Measurements from ENCODE around the gene DCP1B. TPM values are rescaled to one million over a fixed set of nuclear protein-coding genes. Genes with fewer than 3 reads are reported as not detected.
A peak's percentile ranks its signal among the peaks of the same experiment; 100 is the strongest.

DCP1B gene
- total RNA-seq, 2 donors from 2014 or later = 18.3 to 35.4 TPM

GRCh38 chr12:1956716-1957115 is 47.5 kb downstream of the DCP1B start:
- peaks cover 19% of the 10 kb centered on the region for H3K9me3 Mint-ChIP-seq
- peaks cover 50% of the 10 kb centered on the region for H3K36me3 Mint-ChIP-seq (ENCODE audit: low read depth)
- Histone ChIP-seq H3K27ac (ENCODE audit: low read depth, low read length) (no peak overlapping the region), H3K36me3 (ENCODE audit: control insufficient read depth, insufficient read depth, low read length) (peaks cover 49% of the 10 kb centered on the region), H3K27me3 (ENCODE audit: control insufficient read depth, insufficient read depth, low read length, poor library complexity, severe bottlenecking) (no peaks in the 10 kb centered on the region), H3K4me1 (ENCODE audit: control insufficient read depth, insufficient read depth, low read length) (no peaks in the 10 kb centered on the region), H3K4me3 (ENCODE audit: low read length) (no peak overlapping the region), H3K9ac (ENCODE audit: extremely low read depth, low read length, poor library complexity, severe bottlenecking) (no peak overlapping the region), H3K9me3 (ENCODE audit: control insufficient read depth, low read length) (peaks cover 10% of the 10 kb centered on the region)
- H3K27ac Mint-ChIP-seq = no peak overlapping the region
- peaks cover 4% of the 10 kb centered on the region for H3K4me1 Mint-ChIP-seq
- WGBS, 2 experiments (ENCODE audit: insufficient coverage in 1 of 2, insufficient read length in 1 of 2) = 96 to 100% methylated on average over 3 of the region's 3 CpGs
- no peak overlapping the region for H3K4me3 Mint-ChIP-seq
- no peak for DNase-seq
- H3K27me3 Mint-ChIP-seq (ENCODE audit: insufficient read depth) = no peaks in the 10 kb centered on the region
- TF ChIP-seq CTCF (conservative IDR thresholded peaks at IDR 0.05) = no peak

DNA sequence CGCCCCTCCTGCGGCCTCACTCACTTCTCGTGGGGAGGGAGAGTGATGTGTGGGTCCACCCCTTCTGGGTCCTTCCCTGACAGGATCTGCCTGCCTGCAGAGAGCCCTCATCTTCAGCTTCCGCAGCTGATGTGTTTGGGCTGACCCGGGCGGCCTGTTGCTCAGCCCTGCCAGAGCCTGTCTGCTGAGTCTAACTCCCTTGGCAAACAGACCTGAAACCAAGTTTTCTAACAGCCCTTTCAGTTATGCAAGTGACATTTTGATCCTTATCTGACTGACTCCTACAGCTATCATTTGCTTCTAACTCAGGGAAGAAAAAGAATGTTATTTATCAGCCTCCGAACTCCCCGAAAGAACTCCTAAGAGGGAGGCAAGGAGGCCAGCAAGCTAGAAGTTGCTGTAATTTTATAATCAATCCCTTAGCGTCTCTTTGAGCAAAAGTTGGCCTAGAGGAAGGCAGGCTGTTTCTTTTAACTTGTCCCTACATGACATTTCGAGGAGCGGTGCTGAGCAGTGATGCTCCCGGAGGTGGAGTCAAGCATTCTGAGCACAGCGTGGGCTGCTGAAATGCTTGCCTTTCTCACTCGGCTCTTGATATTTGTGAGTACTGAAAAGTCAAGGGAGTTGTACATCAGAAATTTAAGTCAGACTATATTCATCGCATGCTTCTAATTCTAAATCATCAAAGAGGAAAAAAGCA is 54.3 kb downstream of the DCP1B start:
- no peak overlapping the region for H3K4me3 ChIP-seq (ENCODE audit: low read length)
- H3K36me3 Mint-ChIP-seq (ENCODE audit: low read depth) = peaks cover 84% of the 10 kb centered on the region
- no peak overlapping the region for H3K27ac ChIP-seq (ENCODE audit: low read depth, low read length)
- no peak overlapping the region for H3K4me3 Mint-ChIP-seq
- no peak for TF ChIP-seq CTCF (conservative IDR thresholded peaks at IDR 0.05)
- no peaks in the 10 kb centered on the region for H3K27me3 Mint-ChIP-seq (ENCODE audit: insufficient read depth)
- peaks cover 7% of the 10 kb centered on the region for H3K9me3 Mint-ChIP-seq
- peaks cover 5% of the 10 kb centered on the region for H3K4me1 Mint-ChIP-seq
- H3K9ac ChIP-seq (ENCODE audit: extremely low read depth, low read length, poor library complexity, severe bottlenecking) = no peak overlapping the region
- peaks cover 78% of the 10 kb centered on the region for H3K36me3 ChIP-seq (ENCODE audit: control insufficient read depth, insufficient read depth, low read length)
- H3K9me3 ChIP-seq (ENCODE audit: control insufficient read depth, low read length) = peaks cover 7% of the 10 kb centered on the region
- 91 to 93% methylated on average over 13 to 15 of the region's 15 CpGs for WGBS, 2 experiments (ENCODE audit: insufficient coverage in 1 of 2, insufficient read length in 1 of 2)
- no peaks in the 10 kb centered on the region for H3K27me3 ChIP-seq (ENCODE audit: control insufficient read depth, insufficient read depth, low read length, poor library complexity, severe bottlenecking)
- H3K4me1 ChIP-seq (ENCODE audit: control insufficient read depth, insufficient read depth, low read length) = no peaks in the 10 kb centered on the region
- DNase-seq = peak; percentile 48
- peak overlapping the region; percentile 1 for H3K27ac Mint-ChIP-seq

DNA sequence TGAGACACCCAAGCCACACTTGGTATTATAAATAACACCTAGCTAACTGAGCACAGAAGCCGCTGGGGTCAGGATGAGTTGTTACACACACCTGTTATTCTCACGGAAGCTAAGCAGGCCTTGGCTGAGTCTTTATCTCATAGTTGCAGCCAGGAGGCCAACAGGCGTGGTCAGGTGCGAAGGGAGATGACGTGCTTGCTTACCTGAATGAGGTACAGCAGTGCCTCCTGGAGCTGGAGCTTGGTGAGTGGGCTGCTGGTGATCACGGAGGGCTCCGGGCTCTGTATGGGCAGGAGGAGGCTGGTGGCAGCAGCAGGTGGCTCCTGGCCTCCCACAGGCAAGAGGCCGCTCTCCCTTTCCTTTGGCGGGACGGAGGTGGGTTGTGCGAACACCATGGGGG is 55.4 kb downstream of the DCP1B start:
- H3K27ac Mint-ChIP-seq = no peak overlapping the region
- Histone ChIP-seq H3K4me3 (ENCODE audit: low read length) (no peak overlapping the region), H3K9ac (ENCODE audit: extremely low read depth, low read length, poor library complexity, severe bottlenecking) (no peak overlapping the region), H3K9me3 (ENCODE audit: control insufficient read depth, low read length) (peaks cover 7% of the 10 kb centered on the region), H3K27me3 (ENCODE audit: control insufficient read depth, insufficient read depth, low read length, poor library complexity, severe bottlenecking) (no peaks in the 10 kb centered on the region), H3K27ac (ENCODE audit: low read depth, low read length) (no peak overlapping the region), H3K36me3 (ENCODE audit: control insufficient read depth, insufficient read depth, low read length) (peaks cover 68% of the 10 kb centered on the region), H3K4me1 (ENCODE audit: control insufficient read depth, insufficient read depth, low read length) (no peaks in the 10 kb centered on the region)
- DNase-seq = peak; percentile 45
- H3K9me3 Mint-ChIP-seq = peaks cover 18% of the 10 kb centered on the region
- H3K27me3 Mint-ChIP-seq (ENCODE audit: insufficient read depth) = no peaks in the 10 kb centered on the region
- peaks cover 5% of the 10 kb centered on the region for H3K4me1 Mint-ChIP-seq
- no peak overlapping the region for H3K4me3 Mint-ChIP-seq
- TF ChIP-seq CTCF (conservative IDR thresholded peaks at IDR 0.05) = no peak
- WGBS, 2 experiments (ENCODE audit: insufficient coverage in 1 of 2, insufficient read length in 1 of 2) = 94 to 98% methylated on average over 8 to 11 of the region's 11 CpGs
- H3K36me3 Mint-ChIP-seq (ENCODE audit: low read depth) = peaks cover 88% of the 10 kb centered on the region

Data from endodermal cell (in vitro differentiated cells).